T-helper 2 cell treated with Interferon-gamma antibody and Interleukin-4, amounts not matched to agents 5 μg/mL and 100 μg/mL, for 36 hours (primary cell): Measurements from ENCODE around the gene CACNA1H.
"Not testable (repeated sequence)": the region's sequence is repeated elsewhere in the genome, so short reads cannot be mapped to it uniquely, and the experiment has no call there.

Experiments used
- DNase-seq: peaks from one replicate; pipeline ENCODE4 v3.0.0; 2021; ENCODE audit warnings: low spot score
- H3K27ac Mint-ChIP-seq: one replicate; pipeline ENCODE4 v1.8.0; 2021; ENCODE audit warnings: mild to moderate bottlenecking, mixed read lengths
- H3K27me3 Mint-ChIP-seq: one replicate; pipeline ENCODE4 v1.8.0; 2021; ENCODE audit warnings: low read depth, mixed read lengths
- H3K36me3 Mint-ChIP-seq: one replicate; pipeline ENCODE4 v1.8.0; 2021; ENCODE audit warnings: low read depth, mixed read lengths
- H3K4me1 Mint-ChIP-seq: one replicate; pipeline ENCODE4 v1.8.0; 2021; ENCODE audit warnings: low read depth, mixed read lengths
- H3K4me3 Mint-ChIP-seq: one replicate; pipeline ENCODE4 v1.8.0; 2022; ENCODE audit warnings: mild to moderate bottlenecking, moderate library complexity, mixed read lengths
- H3K9me3 Mint-ChIP-seq: one replicate; pipeline ENCODE4 v1.8.0; 2021; ENCODE audit warnings: mixed read lengths

Gene CACNA1H

DNA sequence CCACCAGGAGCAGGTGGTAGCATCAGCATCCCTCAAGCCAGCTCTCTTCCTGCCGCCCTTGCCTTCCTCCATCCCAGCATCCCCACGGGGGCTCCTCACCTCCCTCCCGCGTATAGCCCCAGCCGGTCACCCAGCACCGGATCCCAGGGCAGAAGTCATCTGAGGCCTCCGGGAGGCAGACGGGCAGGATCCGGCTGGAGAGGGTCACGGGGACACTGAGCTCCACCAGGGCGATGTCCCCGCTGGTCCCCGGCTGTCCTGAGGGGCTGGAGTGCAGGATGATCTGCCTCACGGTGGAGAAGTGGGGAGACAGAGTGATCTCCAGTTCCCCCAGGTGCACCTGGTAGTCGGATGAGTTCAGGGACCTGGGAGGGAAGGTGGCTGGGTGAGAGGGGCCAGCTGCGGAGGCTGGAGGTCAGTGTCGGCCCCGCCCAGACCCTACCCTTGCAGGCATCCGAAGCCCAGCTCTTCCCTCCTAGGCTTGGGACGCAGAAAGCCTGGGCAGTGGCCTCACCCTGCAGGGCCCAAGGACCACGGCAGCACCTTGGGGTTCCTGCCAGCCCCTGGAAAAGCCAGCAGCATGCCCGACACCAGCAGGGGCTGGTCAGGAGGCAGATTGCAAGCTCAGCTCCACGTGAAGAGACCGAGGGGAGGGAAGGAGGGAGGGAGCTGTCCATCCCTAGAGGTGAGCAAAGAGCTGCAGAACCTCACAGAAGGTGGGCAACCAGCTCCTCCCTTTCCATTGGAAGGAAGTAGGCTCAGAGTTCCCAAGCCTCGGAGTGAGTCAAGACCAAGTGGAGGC, 69.8 kb downstream of the CACNA1H start:
- DNase-seq: no peak
- H3K27ac Mint-ChIP-seq: no peak overlapping the region
- H3K9me3 Mint-ChIP-seq: no peaks in the 10 kb centered on the region
- no peaks in the 10 kb centered on the region for H3K36me3 Mint-ChIP-seq
- no peaks in the 10 kb centered on the region for H3K27me3 Mint-ChIP-seq
- H3K4me3 Mint-ChIP-seq: no peak overlapping the region
- no peaks in the 10 kb centered on the region for H3K4me1 Mint-ChIP-seq

GRCh38 chr16:1223355-1224214, 70.7 kb downstream of the CACNA1H start:
- no peak overlapping the region for H3K27ac Mint-ChIP-seq
- H3K36me3 Mint-ChIP-seq: no peaks in the 10 kb centered on the region
- DNase-seq: no peak
- H3K4me1 Mint-ChIP-seq: no peaks in the 10 kb centered on the region
- no peaks in the 10 kb centered on the region for H3K9me3 Mint-ChIP-seq
- H3K27me3 Mint-ChIP-seq: no peaks in the 10 kb centered on the region
- H3K4me3 Mint-ChIP-seq: no peak overlapping the region

DNA sequence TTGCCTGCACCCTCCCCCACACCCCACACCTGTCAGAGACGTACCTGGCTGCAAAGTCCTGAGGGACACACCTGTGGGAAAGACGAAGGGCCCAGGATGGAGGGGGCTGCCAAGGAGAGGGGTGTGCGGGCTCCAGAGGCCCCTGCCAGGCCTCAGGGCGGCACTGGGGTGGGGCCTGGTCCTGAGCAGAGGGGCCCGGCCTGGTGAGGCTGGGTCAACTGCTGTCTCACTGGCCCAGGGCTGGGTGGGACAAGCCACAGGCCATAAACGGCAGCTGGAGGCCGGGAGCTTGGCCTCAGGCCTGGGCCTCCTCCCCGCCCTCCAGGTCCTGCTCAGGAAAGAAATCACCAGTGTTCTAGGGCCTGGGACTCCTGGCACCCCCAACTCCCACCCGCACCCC, 71.7 kb downstream of the CACNA1H start:
- H3K4me1 Mint-ChIP-seq: no peaks in the 10 kb centered on the region
- no peaks in the 10 kb centered on the region for H3K27me3 Mint-ChIP-seq
- no peak overlapping the region for H3K4me3 Mint-ChIP-seq
- DNase-seq: no peak
- no peak overlapping the region for H3K27ac Mint-ChIP-seq
- no peaks in the 10 kb centered on the region for H3K9me3 Mint-ChIP-seq
- no peaks in the 10 kb centered on the region for H3K36me3 Mint-ChIP-seq

- no peak within 1 kb of the TSS for H3K27ac Mint-ChIP-seq
- H3K4me3 Mint-ChIP-seq: no peak within 1 kb of the TSS
Observed at GRCh38 chr16:1225051-1225451, 72.1 kb downstream of the CACNA1H start, which contains the start of gene TPSG1. TSS of gene TPSG1 (minus strand) at chr16:1225268. CDS start at chr16:1225252, 16 bp downstream.

DNA sequence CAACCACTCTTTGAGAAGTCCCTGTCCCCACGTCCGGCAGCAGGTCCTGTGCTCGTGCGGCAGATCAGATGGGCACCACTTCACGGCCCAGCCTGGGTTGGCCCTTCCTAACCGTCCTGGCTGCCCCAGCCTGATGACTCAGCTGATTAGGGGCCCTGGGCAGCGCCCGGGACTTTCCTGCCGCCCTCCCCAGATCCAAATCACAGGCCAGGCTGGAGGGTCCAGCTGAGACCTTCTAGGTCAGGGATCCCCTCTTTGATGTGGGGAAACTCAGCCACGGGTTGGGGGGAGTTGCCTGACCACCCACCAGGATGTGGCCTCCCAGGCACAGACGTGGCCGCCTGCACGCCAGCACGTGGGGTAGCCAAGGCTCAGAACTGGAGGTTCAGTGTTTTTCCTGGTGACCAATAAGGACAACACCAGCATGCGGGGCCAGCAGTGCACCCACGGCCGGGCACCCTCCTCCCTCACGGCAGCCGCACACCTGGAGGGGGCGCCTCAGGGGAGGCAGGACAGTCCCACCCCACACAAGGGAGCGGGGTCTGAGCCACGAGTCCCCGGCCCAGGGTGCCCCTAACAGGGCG, 72.9 kb downstream of the CACNA1H start:
- not testable (repeated sequence) for H3K4me3 Mint-ChIP-seq, H3K27me3 Mint-ChIP-seq, H3K27ac Mint-ChIP-seq

More at GRCh38 chr16:1225051-1225451, 72.1 kb downstream of the CACNA1H start, which contains the start of gene TPSG1:
- H3K9me3 Mint-ChIP-seq: no peaks in the 10 kb centered on the region
- no peaks in the 10 kb centered on the region for H3K36me3 Mint-ChIP-seq
- H3K27me3 Mint-ChIP-seq: no peaks in the 10 kb centered on the region
- DNase-seq: no peak
- no peaks in the 10 kb centered on the region for H3K4me1 Mint-ChIP-seq

GRCh38 chr16:1226692-1227091, 73.8 kb downstream of the CACNA1H start:
- H3K9me3 Mint-ChIP-seq, H3K27me3 Mint-ChIP-seq, H3K4me3 Mint-ChIP-seq, H3K36me3 Mint-ChIP-seq, H3K4me1 Mint-ChIP-seq, H3K27ac Mint-ChIP-seq, DNase-seq: not testable (repeated sequence)

More for the DNA sequence above, 72.9 kb downstream of the CACNA1H start:
- not testable (repeated sequence) for H3K36me3 Mint-ChIP-seq, DNase-seq, H3K9me3 Mint-ChIP-seq, H3K4me1 Mint-ChIP-seq

DNA sequence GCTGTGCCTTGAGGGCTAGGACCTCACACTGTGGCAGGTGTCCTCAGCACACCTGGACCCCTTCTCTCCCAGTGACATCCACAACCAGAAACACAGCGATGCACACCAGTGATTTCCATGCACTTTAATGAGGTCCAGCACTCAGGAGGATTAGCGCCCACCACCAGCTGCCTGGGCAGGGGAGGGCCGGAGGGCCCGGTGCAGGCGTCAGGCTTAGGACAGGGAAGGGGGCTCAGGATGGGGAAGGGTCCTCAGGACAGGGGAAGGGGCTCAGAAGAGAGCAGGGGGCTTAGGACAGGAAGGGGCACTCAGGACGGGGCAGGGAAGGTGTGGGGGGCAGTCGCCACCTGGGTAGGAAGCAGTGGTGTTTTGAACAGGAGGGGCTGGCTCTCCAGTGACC, 75.3 kb downstream of the CACNA1H start:
- H3K27ac Mint-ChIP-seq, H3K4me1 Mint-ChIP-seq, H3K9me3 Mint-ChIP-seq: not testable (repeated sequence)

GRCh38 chr16:1229476-1229875, 76.6 kb downstream of the CACNA1H start:
- not testable (repeated sequence) for H3K4me3 Mint-ChIP-seq, H3K4me1 Mint-ChIP-seq, H3K27me3 Mint-ChIP-seq, H3K27ac Mint-ChIP-seq, H3K36me3 Mint-ChIP-seq, DNase-seq, H3K9me3 Mint-ChIP-seq

More for the DNA sequence above, 75.3 kb downstream of the CACNA1H start:
- not testable (repeated sequence) for DNase-seq, H3K27me3 Mint-ChIP-seq, H3K36me3 Mint-ChIP-seq, H3K4me3 Mint-ChIP-seq

DNA sequence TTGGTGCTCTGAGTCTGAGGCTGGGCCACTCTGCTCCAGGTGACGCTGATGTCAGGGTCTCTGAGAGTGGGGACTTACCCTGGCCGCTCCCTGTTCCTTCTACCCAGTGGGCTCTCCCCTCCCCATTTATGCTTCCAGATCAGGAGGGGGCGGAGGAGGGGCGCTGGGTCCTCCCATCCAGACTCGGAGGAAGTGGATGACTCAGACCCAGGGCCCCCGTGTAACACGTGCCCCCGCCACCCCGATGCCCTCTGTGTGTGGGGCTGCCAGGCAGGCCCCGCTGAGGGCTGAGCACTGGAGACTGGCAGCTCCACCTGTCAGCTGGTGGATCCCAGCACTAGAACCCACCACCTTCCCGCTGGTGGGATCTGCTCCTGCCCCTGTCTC, 77.2 kb downstream of the CACNA1H start, which contains the start of gene TPSB2:
TSS of gene TPSB2 (minus strand) at position 101 of the 387 bp plus-strand sequence. CDS start 233 bp downstream, outside the sequence.
- not testable (repeated sequence) for DNase-seq, H3K27me3 Mint-ChIP-seq, H3K36me3 Mint-ChIP-seq, H3K4me3 Mint-ChIP-seq, H3K4me1 Mint-ChIP-seq, H3K27ac Mint-ChIP-seq, H3K9me3 Mint-ChIP-seq

- H3K4me1 Mint-ChIP-seq, H3K4me3 Mint-ChIP-seq, H3K36me3 Mint-ChIP-seq: not testable (repeated sequence)
Observed at GRCh38 chr16:1230471-1231212, 77.7 kb downstream of the CACNA1H start.

GRCh38 chr16:1231301-1231700, 78.4 kb downstream of the CACNA1H start:
- H3K27ac Mint-ChIP-seq, H3K9me3 Mint-ChIP-seq, H3K4me1 Mint-ChIP-seq, H3K4me3 Mint-ChIP-seq, H3K27me3 Mint-ChIP-seq, H3K36me3 Mint-ChIP-seq, DNase-seq: not testable (repeated sequence)

More at GRCh38 chr16:1230471-1231212, 77.7 kb downstream of the CACNA1H start:
- H3K9me3 Mint-ChIP-seq, H3K27me3 Mint-ChIP-seq, DNase-seq, H3K27ac Mint-ChIP-seq: not testable (repeated sequence)

DNA sequence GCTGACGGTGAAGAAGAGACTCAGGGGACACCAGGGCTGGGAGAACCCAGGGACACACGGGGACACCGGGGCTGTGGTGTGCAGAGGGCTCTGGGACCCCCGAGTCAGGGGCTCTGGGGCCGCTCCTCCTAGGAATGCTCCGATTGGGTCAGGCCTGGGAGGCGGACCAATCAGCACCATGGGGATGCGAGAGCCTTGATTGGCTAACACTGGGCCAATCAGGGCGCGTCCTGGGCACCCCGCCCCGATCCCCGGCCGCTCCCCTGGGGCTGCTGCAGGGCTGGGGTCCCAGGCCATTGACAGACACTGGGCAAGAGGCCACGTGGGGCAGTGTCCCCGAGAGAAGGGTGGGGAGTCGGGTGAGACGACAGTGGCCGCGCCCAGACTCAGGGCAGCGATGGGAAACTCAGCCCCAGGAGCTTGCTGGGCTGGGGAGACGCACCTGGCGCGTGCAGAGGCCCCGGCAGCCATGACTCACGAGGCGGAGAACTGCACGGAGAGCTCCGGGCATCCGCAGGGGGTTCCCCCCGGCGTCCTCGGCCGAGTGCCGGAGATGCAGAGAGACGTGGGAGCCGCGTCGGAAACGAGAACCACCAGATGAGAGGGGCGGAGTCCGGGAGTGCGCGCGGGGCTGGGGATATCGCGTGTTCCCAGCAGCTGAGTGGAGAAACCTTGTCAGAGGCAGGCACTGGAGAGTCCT, 79.3 kb downstream of the CACNA1H start:
- not testable (repeated sequence) for H3K4me1 Mint-ChIP-seq, H3K27me3 Mint-ChIP-seq

GRCh38 chr16:1236659-1237058, 83.8 kb downstream of the CACNA1H start:
- not testable (repeated sequence) for H3K36me3 Mint-ChIP-seq, H3K27ac Mint-ChIP-seq

More for the DNA sequence above, 79.3 kb downstream of the CACNA1H start:
- not testable (repeated sequence) for H3K36me3 Mint-ChIP-seq, H3K4me3 Mint-ChIP-seq, DNase-seq, H3K27ac Mint-ChIP-seq, H3K9me3 Mint-ChIP-seq

More at GRCh38 chr16:1236659-1237058, 83.8 kb downstream of the CACNA1H start:
- DNase-seq, H3K4me1 Mint-ChIP-seq, H3K27me3 Mint-ChIP-seq, H3K4me3 Mint-ChIP-seq, H3K9me3 Mint-ChIP-seq: not testable (repeated sequence)
